A549 (cell line): ENCODE measurements around the gene IVL.

ENCODE experiments used
- TP53 ChIP-seq: fragments of 250-450 bp; sonication (Bioruptor Pico); IDR thresholded peaks from 2 replicates; pipeline ENCODE4 v1.5.0; 2021; ENCODE audit warnings: mild to moderate bottlenecking, moderate library complexity
- TF ChIP-seq, protein P1 (sequence below): fragments of >200 bp; sonication (Bioruptor Twin); formaldehyde crosslinking; IDR thresholded peaks from 3 replicates; pipeline ENCODE4 v1.5.1; 2016

DNA sequence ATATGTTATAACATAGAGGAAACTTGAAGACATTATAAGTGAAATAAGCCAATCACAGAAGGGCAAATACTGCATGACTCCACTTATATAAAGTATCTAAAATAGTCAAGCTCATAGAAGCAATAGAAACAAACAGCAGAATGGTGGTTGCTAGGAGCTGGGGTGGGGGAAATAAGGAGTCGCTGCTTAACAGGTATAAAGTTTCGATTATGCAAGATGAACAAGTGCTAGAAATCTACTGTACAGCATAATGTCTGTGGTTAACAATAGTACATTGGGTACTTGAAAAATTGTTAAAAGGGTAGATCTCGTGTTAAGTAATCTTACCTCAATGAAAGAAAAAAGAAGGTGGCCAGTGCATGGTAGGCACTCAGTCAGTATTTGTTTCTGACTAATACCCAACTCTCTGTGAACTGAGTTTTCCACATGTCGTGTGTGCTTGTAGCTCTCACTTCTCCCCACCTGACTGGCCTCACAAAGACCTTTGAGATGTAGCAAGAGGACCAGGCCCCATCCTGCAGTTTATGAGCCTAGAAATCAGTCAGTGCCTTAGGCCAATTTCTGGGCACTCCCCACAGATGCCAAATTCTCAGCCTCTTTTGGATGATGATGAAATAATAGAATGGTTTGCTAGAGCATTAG, 23.9 kb downstream of the IVL start:
- TF ChIP-seq, protein P1, sequence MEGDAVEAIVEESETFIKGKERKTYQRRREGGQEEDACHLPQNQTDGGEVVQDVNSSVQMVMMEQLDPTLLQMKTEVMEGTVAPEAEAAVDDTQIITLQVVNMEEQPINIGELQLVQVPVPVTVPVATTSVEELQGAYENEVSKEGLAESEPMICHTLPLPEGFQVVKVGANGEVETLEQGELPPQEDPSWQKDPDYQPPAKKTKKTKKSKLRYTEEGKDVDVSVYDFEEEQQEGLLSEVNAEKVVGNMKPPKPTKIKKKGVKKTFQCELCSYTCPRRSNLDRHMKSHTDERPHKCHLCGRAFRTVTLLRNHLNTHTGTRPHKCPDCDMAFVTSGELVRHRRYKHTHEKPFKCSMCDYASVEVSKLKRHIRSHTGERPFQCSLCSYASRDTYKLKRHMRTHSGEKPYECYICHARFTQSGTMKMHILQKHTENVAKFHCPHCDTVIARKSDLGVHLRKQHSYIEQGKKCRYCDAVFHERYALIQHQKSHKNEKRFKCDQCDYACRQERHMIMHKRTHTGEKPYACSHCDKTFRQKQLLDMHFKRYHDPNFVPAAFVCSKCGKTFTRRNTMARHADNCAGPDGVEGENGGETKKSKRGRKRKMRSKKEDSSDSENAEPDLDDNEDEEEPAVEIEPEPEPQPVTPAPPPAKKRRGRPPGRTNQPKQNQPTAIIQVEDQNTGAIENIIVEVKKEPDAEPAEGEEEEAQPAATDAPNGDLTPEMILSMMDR: no peak
- TF ChIP-seq TP53 (CRISPR knock-in tag): no peak
